GM12878 (cell line): Measurements from ENCODE around the gene VAC14. TPM values are rescaled to one million over a fixed set of nuclear protein-coding genes. Genes with fewer than 3 reads are reported as not detected.

Experiments used
- ATAC-seq: fragments of 200-7000 bp; cut with Tn5 transposase; 3 replicates; pipeline ENCODE4 v1.9.1; 2020; ENCODE audit warnings: mild to moderate bottlenecking, moderate library complexity
- BruUV-seq: library from RNA; stranded (reverse); fragments of 400-500 nt; replicated peaks from 2 replicates; lab custom pipeline; 2021; lab: Mats Ljungman, UMichigan
- CTCF ChIA-PET: fragments of 300-600 bp; sonication (Branson Sonifier 250); formaldehyde crosslinking; extraction: SDS; loops from one replicate; lab custom pipeline; 2021; ENCODE audit warnings: inconsistent platforms; lab: Yijun Ruan, JAX
- POLR2A ChIA-PET: fragments of 350-600 bp; formaldehyde crosslinking; extraction: SDS; loops from one replicate; lab custom pipeline; 2021; ENCODE audit warnings: inconsistent platforms; lab: Charles Lee
- RAD21 ChIA-PET: fragments of 300-600 bp; sonication (Branson Sonifier 250); formaldehyde crosslinking; loops from one replicate; lab custom pipeline; 2023; ENCODE audit warnings: antibody characterized with exemption; ENCODE audit not compliant: unreplicated experiment; lab: Charles Lee
- SMC1A ChIA-PET: fragments of 300-600 bp; sonication (Branson Sonifier 250); formaldehyde crosslinking; loops from one replicate; lab custom pipeline; 2023; ENCODE audit not compliant: unreplicated experiment, uncharacterized antibody; lab: Charles Lee
- DNase-seq: peaks from one replicate; pipeline ENCODE4 v3.0.0-alpha.2; 2011; ENCODE audit warnings: low read depth, low spot score
- FAIRE-seq: peaks from 3 replicates; lab custom pipeline; 2011; peaks lifted over from hg19 to GRCh38; lab: Jason Lieb, UNC
- H2AFZ ChIP-seq: 2 replicates; pipeline ENCODE4 v1.6.0; 2011; ENCODE audit warnings: low read depth, low read length, control low read depth; ENCODE audit not compliant: control insufficient read depth
- H3K27ac ChIP-seq: 2 replicates; pipeline ENCODE4 v1.5.1; 2011; ENCODE audit warnings: control low read depth; ENCODE audit not compliant: control insufficient read depth, insufficient read depth
- H3K27me3 ChIP-seq, 2 experiments: replicated peaks in 1 of 2; 2 replicates each; pipeline versions ENCODE4 v1.6.0 to v1.6.1; 2011; ENCODE audit warnings: low read length in 1 of 2; ENCODE audit not compliant: control insufficient read depth in 2 of 2, insufficient read depth in 2 of 2
- H3K36me3 ChIP-seq, 2 experiments: 2 replicates each; pipeline ENCODE4 v1.5.1; 2011; ENCODE audit warnings: low read length in 1 of 2; ENCODE audit not compliant: control insufficient read depth in 2 of 2, insufficient read depth in 2 of 2
- H3K4me1 ChIP-seq: 2 replicates; pipeline ENCODE4 v1.6.1; 2011; ENCODE audit warnings: mild to moderate bottlenecking, low read length, moderate library complexity, mixed read lengths; ENCODE audit not compliant: control insufficient read depth, insufficient read depth
- H3K4me2 ChIP-seq: 2 replicates; pipeline ENCODE4 v1.6.0; 2011; ENCODE audit warnings: control low read depth; ENCODE audit not compliant: control insufficient read depth, insufficient read depth
- H3K4me3 ChIP-seq: fragments of 200-600 bp; sonication (generic); 2 replicates; pipeline ENCODE4 v1.5.1; 2016
- H3K79me2 ChIP-seq: 2 replicates; pipeline ENCODE4 v1.6.0; 2011; ENCODE audit warnings: low read length; ENCODE audit not compliant: control insufficient read depth, insufficient read depth
- H3K9ac ChIP-seq: 2 replicates; pipeline ENCODE4 v1.8.0; 2011; ENCODE audit warnings: low read length, control low read depth, mixed read lengths; ENCODE audit not compliant: control insufficient read depth, insufficient read depth
- H3K9me3 ChIP-seq: replicated peaks from 3 replicates; pipeline ENCODE4 v1.5.1; 2011; ENCODE audit warnings: mild to moderate bottlenecking, low read length; ENCODE audit not compliant: control insufficient read depth, insufficient read depth
- H4K20me1 ChIP-seq: 2 replicates; pipeline ENCODE4 v1.6.0; 2011; ENCODE audit not compliant: control insufficient read depth, insufficient read depth
- ASH2L ChIP-seq: fragments of 300-600, 200-600 bp; sonication (generic); IDR thresholded peaks from 2 replicates; pipeline ENCODE4 v1.6.1; 2017; ENCODE audit warnings: low read depth, mild to moderate bottlenecking, borderline replicate concordance
- BHLHE40 ChIP-seq, 2 experiments: fragments of 450-650 bp in 1 of 2; IDR thresholded peaks; 2 replicates each; pipeline ENCODE4 v1.6.1; 2011 to 2017; ENCODE audit warnings: low read depth in 2 of 2, borderline replicate concordance in 1 of 2, improper control_type of control experiment in 1 of 2, low read length in 1 of 2, mild to moderate bottlenecking in 1 of 2
- CBFB ChIP-seq: IDR thresholded peaks from 2 replicates; pipeline ENCODE4 v1.6.1; 2016; ENCODE audit warnings: antibody characterized with exemption, low read depth
- CHD2 ChIP-seq: IDR thresholded peaks from 2 replicates; pipeline ENCODE4 v1.6.1; 2011; ENCODE audit warnings: low read depth, low read length, improper control_type of control experiment, borderline replicate concordance
- CREB1 ChIP-seq: IDR thresholded peaks from 2 replicates; pipeline ENCODE4 v1.6.1; 2012; ENCODE audit warnings: low read depth, mild to moderate bottlenecking, inconsistent platforms
- EED ChIP-seq: sonication (generic); IDR thresholded peaks from 2 replicates; pipeline ENCODE4 v1.6.1; 2016; ENCODE audit warnings: antibody characterized with exemption, low read depth
- HDGF ChIP-seq: fragments of 450-650 bp; IDR thresholded peaks from 2 replicates; pipeline ENCODE4 v1.6.1; 2016; ENCODE audit warnings: antibody characterized with exemption
- LARP7 ChIP-seq: fragments of 450-650 bp; IDR thresholded peaks from 2 replicates; pipeline ENCODE4 v1.6.1; 2017; ENCODE audit warnings: mild to moderate bottlenecking
- PBX3 ChIP-seq: IDR thresholded peaks from 2 replicates; pipeline ENCODE4 v1.6.1; 2011; ENCODE audit warnings: mild to moderate bottlenecking, low read depth, low read length, moderate library complexity; ENCODE audit not compliant: insufficient replicate concordance
- PKNOX1 ChIP-seq: fragments of 450-650 bp; IDR thresholded peaks from 2 replicates; pipeline ENCODE4 v1.6.1; 2016; ENCODE audit warnings: mild to moderate bottlenecking
- RCOR1 ChIP-seq: conservative IDR thresholded peaks from 2 replicates; pipeline ENCODE4 v1.6.1; 2012; ENCODE audit warnings: low read depth, low read length, improper control_type of control experiment
- SKIL ChIP-seq: fragments of 450-650 bp; IDR thresholded peaks from 2 replicates; pipeline ENCODE4 v1.6.1; 2017; ENCODE audit warnings: mild to moderate bottlenecking, low read depth, inconsistent platforms; ENCODE audit not compliant: poor library complexity, severe bottlenecking
- SP1 ChIP-seq: IDR thresholded peaks from one replicate; pipeline ENCODE4 v1.6.1; 2011; ENCODE audit warnings: low read depth, low read length
- STAT1 ChIP-seq: fragments of 450-650 bp; conservative IDR thresholded peaks from 2 replicates; pipeline ENCODE4 v1.6.1; 2014; ENCODE audit warnings: antibody characterized with exemption, mild to moderate bottlenecking
- SUZ12 ChIP-seq: fragments of 200-600 bp; sonication (generic); IDR thresholded peaks from one replicate; pipeline ENCODE4 v1.6.1; 2018; ENCODE audit warnings: antibody characterized with exemption, mild to moderate bottlenecking; ENCODE audit not compliant: unreplicated experiment
- TCF3 ChIP-seq: IDR thresholded peaks from 2 replicates; pipeline ENCODE4 v1.6.1; 2012; ENCODE audit warnings: low read depth, mild to moderate bottlenecking, low read length, borderline replicate concordance; ENCODE audit not compliant: insufficient read depth
- ZNF217 ChIP-seq: fragments of 450-650 bp; IDR thresholded peaks from 2 replicates; pipeline ENCODE4 v1.6.1; 2017; ENCODE audit warnings: antibody characterized with exemption, mild to moderate bottlenecking
- ZNF24 ChIP-seq: fragments of 450-650 bp; IDR thresholded peaks from 2 replicates; pipeline ENCODE4 v1.6.1; 2017; ENCODE audit warnings: antibody characterized with exemption, mild to moderate bottlenecking
- WGBS: methylation state at CpG from one replicate; pipeline ENCODE4 v1.1.6; 2016; ENCODE audit warnings: low lambda C conversion rate; ENCODE audit not compliant: insufficient replicate concordance, insufficient coverage; ENCODE audit errors: missing lambda C conversion rate; 5-methylcytosine and 5-hydroxymethylcytosine counted together
- in situ Hi-C: fragments of 300-500 bp; cut with MboI; formaldehyde crosslinking; loops from 9 replicates; pipeline ENCODE4 v1.14.3; 2018; ENCODE audit warnings: mixed read lengths
- intact Hi-C: fragments of 100-400 bp; cut with micrococcal nuclease; formaldehyde crosslinking; loops from one replicate; pipeline ENCODE4 v1.14.2; 2022; ENCODE audit not compliant: unreplicated experiment
- polyA plus RNA-seq, 11 experiments: library from polyadenylated mRNA; depleted of rRNA in 4 of 11; unstranded in 6 of 11; stranded (reverse) in 5 of 11; fragments of >200 nt; fragmentation: Nextera tagmentation in 4 of 11; fragmentation: Illumina TruSeq in 1 of 11; extraction: Ambion mirVana in 4 of 11; extraction: Trizol in 1 of 11; gene quantifications; 1 replicate in 1 of 11; 2 replicates in 10 of 11; pipeline versions ENCODE4 v1.2.1 to v1.2.3, GENCODE V29; 2011 to 2016; ENCODE audit warnings: inconsistent platforms in 2 of 11, missing spikeins in 2 of 11, low read depth in 1 of 11
- total RNA-seq, 4 experiments: library from RNA; depleted of rRNA in 3 of 4; stranded (reverse); fragments of >200 nt in 3 of 4; fragmentation: Illumina TruSeq in 1 of 4; extraction: Trizol in 1 of 4; gene quantifications; 2 replicates each; pipeline versions ENCODE4 v1.2.1 to v1.2.3, GENCODE V29; 2013 to 2021

The VAC14 gene
- total and polyA plus RNA-seq, 10 of the 15 experiments (the other 5 are each of a cell fraction or from before 2014, with no cell fraction given): 1.3 to 45.5 (median 25.5) TPM

- no peak overlapping the region for H3K27ac ChIP-seq
- no peaks in the 10 kb centered on the region for H3K27me3 ChIP-seq
- H3K4me1 ChIP-seq: no peaks in the 10 kb centered on the region; the same call in 1 of the 2 replicates
- no peaks in the 10 kb centered on the region for H3K36me3 ChIP-seq
- ChIA-PET CTCF (no interaction called here), POLR2A (no interaction called here), RAD21 (no interaction called here), SMC1A (no interaction called here)
- in situ Hi-C loops (no loop called here), intact Hi-C loops (no loop called here)
- DNase-seq: no peak
- TF ChIP-seq PBX3: no peak
- no peak for TF ChIP-seq SUZ12
- TF ChIP-seq SP1: no peak
- TF ChIP-seq EED: no peak
- no peak for TF ChIP-seq CHD2
- no peak for TF ChIP-seq TCF3
- TF ChIP-seq HDGF: no peak
- no peak for TF ChIP-seq ZNF217
- no peak for TF ChIP-seq STAT1
- no peak for TF ChIP-seq LARP7
- no peak for TF ChIP-seq PKNOX1
- no peak for TF ChIP-seq CBFB
- TF ChIP-seq CREB1: no peak
- no peak for TF ChIP-seq RCOR1
- TF ChIP-seq ASH2L: no peak
- TF ChIP-seq SKIL: no peak
- no peak for TF ChIP-seq BHLHE40 (IDR thresholded peaks at IDR 0.05; ENCODE audit: borderline replicate concordance in 1 of 2, low read depth in 2 of 2, low read length in 1 of 2)
- TF ChIP-seq ZNF24: no peak
- no peak for FAIRE-seq
- no TSS peak for BruUV-seq
- H2AFZ ChIP-seq: no peak overlapping the region
- no peak overlapping the region for H3K4me2 ChIP-seq
- H4K20me1 ChIP-seq: no peaks in the 10 kb centered on the region
- H3K9me3 ChIP-seq: peaks cover 2% of the 10 kb centered on the region; the same call in 1 of the 3 replicates
- peaks cover 2% of the 10 kb centered on the region for H3K79me2 ChIP-seq
- no peak overlapping the region for H3K9ac ChIP-seq
- no peak overlapping the region for H3K4me3 ChIP-seq
- WGBS: 57% methylated on average over 3 of the region's 3 CpGs
- no peak for ATAC-seq
These were observed 4.8 kb upstream of the VAC14 start for GRCh38 chr16:70805787-70806186.
